IMR-90 (cell line): ENCODE measurements around the gene WNT7B. TPM values are rescaled to one million over a fixed set of nuclear protein-coding genes. Genes with fewer than 3 reads are reported as not detected.
A peak's percentile ranks its signal among the peaks of the same experiment; 100 is the strongest.

Source experiments
- ATAC-seq: fragments of 200-7000 bp; cut with Tn5 transposase; 2 replicates; pipeline ENCODE4 v1.9.1; 2020; ENCODE audit warnings: low read depth, mild to moderate bottlenecking, moderate library complexity
- BruUV-seq: library from RNA; stranded (reverse); fragments of 400-500 nt; replicated peaks from 2 replicates; lab custom pipeline; 2021; lab: Mats Ljungman, UMichigan
- CTCF ChIA-PET: fragments of 300-600 bp; formaldehyde crosslinking; extraction: SDS; loops from one replicate; lab custom pipeline; 2021; ENCODE audit warnings: antibody characterized with exemption; lab: Yijun Ruan, JAX
- POLR2A ChIA-PET: fragments of 300-600 bp; sonication (Branson Sonifier 250); formaldehyde crosslinking; loops from one replicate; lab custom pipeline; 2022; ENCODE audit warnings: antibody characterized with exemption; ENCODE audit not compliant: unreplicated experiment; lab: Charles Lee
- DNase-seq: peaks from one replicate; pipeline ENCODE4 v3.0.0; 2013
- H2AFZ ChIP-seq: replicated peaks from 2 replicates; pipeline ENCODE3; 2013; ENCODE audit warnings: low read length, mild to moderate bottlenecking; ENCODE audit not compliant: poor library complexity
- H2AK5ac ChIP-seq: 2 replicates; pipeline ENCODE4 v1.6.1; 2013; ENCODE audit warnings: low read depth, low read length, inconsistent platforms
- H2AK9ac ChIP-seq: replicated peaks from 2 replicates; pipeline ENCODE3; 2013; ENCODE audit warnings: mild to moderate bottlenecking, low read depth, low read length, moderate library complexity; ENCODE audit not compliant: poor library complexity
- H2BK120ac ChIP-seq: 2 replicates; pipeline ENCODE4 v1.6.1; 2013; ENCODE audit warnings: low read depth, low read length, inconsistent platforms
- H2BK15ac ChIP-seq: 3 replicates; pipeline ENCODE4 v1.6.1; 2013; ENCODE audit warnings: low read depth, low read length, inconsistent platforms
- H2BK20ac ChIP-seq: 2 replicates; pipeline ENCODE4 v1.6.1; 2013; ENCODE audit warnings: low read depth, mild to moderate bottlenecking, inconsistent platforms, low read length, moderate library complexity
- H2BK5ac ChIP-seq: 2 replicates; pipeline ENCODE4 v1.6.1; 2013; ENCODE audit warnings: mild to moderate bottlenecking, low read depth, low read length, inconsistent platforms; ENCODE audit not compliant: poor library complexity, severe bottlenecking
- H3K14ac ChIP-seq: replicated peaks from 2 replicates; pipeline ENCODE4 v1.6.1; 2013; ENCODE audit warnings: low read depth, low read length, inconsistent platforms
- H3K18ac ChIP-seq: 2 replicates; pipeline ENCODE4 v1.6.1; 2013; ENCODE audit warnings: low read depth, low read length, control low read depth
- H3K23ac ChIP-seq: 2 replicates; pipeline ENCODE4 v1.6.1; 2013; ENCODE audit warnings: low read depth, low read length, inconsistent platforms
- H3K27ac ChIP-seq: 2 replicates; pipeline ENCODE4 v1.5.1; 2013; ENCODE audit warnings: mild to moderate bottlenecking, control low read depth, low read length; ENCODE audit not compliant: insufficient read depth
- H3K27me3 ChIP-seq: 2 replicates; pipeline ENCODE4 v1.6.1; 2013; ENCODE audit warnings: low read length; ENCODE audit not compliant: control insufficient read depth, insufficient read depth
- H3K36me3 ChIP-seq: 2 replicates; pipeline ENCODE4 v1.6.1; 2013; ENCODE audit warnings: low read length, mixed read lengths; ENCODE audit not compliant: control insufficient read depth, insufficient read depth
- H3K4ac ChIP-seq: 2 replicates; pipeline ENCODE4 v1.6.1; 2013; ENCODE audit warnings: low read depth, low read length, inconsistent platforms
- H3K4me1 ChIP-seq: 2 replicates; pipeline ENCODE4 v1.6.1; 2013; ENCODE audit warnings: low read length, mixed read lengths; ENCODE audit not compliant: control insufficient read depth, insufficient read depth
- H3K4me2 ChIP-seq: 2 replicates; pipeline ENCODE4 v1.6.1; 2013; ENCODE audit warnings: low read depth, mild to moderate bottlenecking, control low read depth, low read length, moderate library complexity
- H3K4me3 ChIP-seq: 2 replicates; pipeline ENCODE4 v1.5.1; 2013; ENCODE audit warnings: low read depth, mild to moderate bottlenecking, control low read depth, low read length, moderate library complexity; ENCODE audit not compliant: insufficient read depth
- H3K56ac ChIP-seq: 2 replicates; pipeline ENCODE4 v1.6.1; 2013; ENCODE audit warnings: low read length, inconsistent platforms; ENCODE audit not compliant: insufficient read depth; ENCODE audit errors: extremely low read depth
- H3K79me1 ChIP-seq, 2 experiments: 2 replicates each; pipeline ENCODE4 v1.6.1; 2013; ENCODE audit warnings: low read length in 2 of 2, inconsistent platforms in 1 of 2, low read depth in 1 of 2
- H3K9ac ChIP-seq: 2 replicates; pipeline ENCODE4 v1.6.1; 2013; ENCODE audit warnings: low read depth, low read length, control low read depth
- H3K9me1 ChIP-seq: 2 replicates; pipeline ENCODE4 v1.6.1; 2013; ENCODE audit warnings: low read length, inconsistent platforms; ENCODE audit not compliant: insufficient read depth
- H3K9me3 ChIP-seq: 2 replicates; pipeline ENCODE4 v1.6.1; 2013; ENCODE audit warnings: low read length; ENCODE audit not compliant: control insufficient read depth, insufficient read depth
- H4K20me1 ChIP-seq: 2 replicates; pipeline ENCODE4 v1.6.1; 2013; ENCODE audit warnings: low read length, inconsistent platforms; ENCODE audit not compliant: insufficient read depth
- H4K5ac ChIP-seq: 2 replicates; pipeline ENCODE4 v1.6.1; 2013; ENCODE audit warnings: mild to moderate bottlenecking, low read depth, low read length, control low read depth
- H4K8ac ChIP-seq, 2 experiments: 2 replicates each; pipeline ENCODE4 v1.6.1; 2013; ENCODE audit warnings: low read depth in 2 of 2, low read length in 2 of 2, control low read depth in 1 of 2, inconsistent platforms in 1 of 2
- H4K91ac ChIP-seq: 2 replicates; pipeline ENCODE4 v1.6.1; 2013; ENCODE audit warnings: low read depth, low read length, inconsistent platforms; ENCODE audit not compliant: insufficient read depth
- BHLHE40 ChIP-seq: fragments of 150-350 bp; IDR thresholded peaks from 2 replicates; pipeline ENCODE4 v1.6.1; 2016; ENCODE audit warnings: mild to moderate bottlenecking, low read depth, low read length
- CEBPB ChIP-seq: IDR thresholded peaks from 2 replicates; pipeline ENCODE4 v1.6.1; 2012; ENCODE audit warnings: low read depth, low read length, improper control_type of control experiment
- CHD1 ChIP-seq: IDR thresholded peaks from 2 replicates; pipeline ENCODE4 v1.6.1; 2012; ENCODE audit warnings: low read depth, low read length, improper control_type of control experiment
- CTCF ChIP-seq: conservative IDR thresholded peaks from 2 replicates; pipeline ENCODE4 v1.5.1; 2012; ENCODE audit warnings: mild to moderate bottlenecking, low read depth, low read length, improper control_type of control experiment
- ELK1 ChIP-seq: fragments of 150-350 bp; IDR thresholded peaks from 2 replicates; pipeline ENCODE4 v1.6.1; 2016; ENCODE audit warnings: low read depth, mild to moderate bottlenecking, low read length, moderate library complexity, borderline replicate concordance
- FOS ChIP-seq: fragments of 150-350 bp; IDR thresholded peaks from 2 replicates; pipeline ENCODE4 v1.6.1; 2016; ENCODE audit warnings: low read depth, low read length
- MAFK ChIP-seq: IDR thresholded peaks from 2 replicates; pipeline ENCODE4 v1.6.1; 2012; ENCODE audit warnings: low read depth, low read length, improper control_type of control experiment
- MAZ ChIP-seq: IDR thresholded peaks from 2 replicates; pipeline ENCODE4 v1.6.1; 2012; ENCODE audit warnings: low read depth, mild to moderate bottlenecking, low read length, improper control_type of control experiment, moderate library complexity, borderline replicate concordance
- MXI1 ChIP-seq: IDR thresholded peaks from 2 replicates; pipeline ENCODE4 v1.6.1; 2012; ENCODE audit warnings: low read depth, mild to moderate bottlenecking, low read length, moderate library complexity, borderline replicate concordance
- NFE2L2 ChIP-seq: fragments of 150-350 bp; IDR thresholded peaks from 2 replicates; pipeline ENCODE4 v1.6.1; 2016; ENCODE audit warnings: low read depth, mild to moderate bottlenecking, low read length
- POLR2A ChIP-seq: IDR thresholded peaks from 2 replicates; pipeline ENCODE4 v1.6.1; 2012; ENCODE audit warnings: mild to moderate bottlenecking, low read depth, low read length
- RAD21 ChIP-seq: IDR thresholded peaks from 2 replicates; pipeline ENCODE4 v1.6.1; 2012; ENCODE audit warnings: low read length, improper control_type of control experiment
- RCOR1 ChIP-seq: IDR thresholded peaks from 2 replicates; pipeline ENCODE4 v1.6.1; 2012; ENCODE audit warnings: mild to moderate bottlenecking, low read length, improper control_type of control experiment; ENCODE audit not compliant: insufficient replicate concordance
- RFX5 ChIP-seq: IDR thresholded peaks from 2 replicates; pipeline ENCODE4 v1.8.0; 2012; ENCODE audit warnings: low read depth, mild to moderate bottlenecking, low read length, moderate library complexity
- SMC3 ChIP-seq: fragments of 150-350 bp; IDR thresholded peaks from 2 replicates; pipeline ENCODE4 v1.6.1; 2016; ENCODE audit warnings: low read depth, mild to moderate bottlenecking, antibody characterized with exemption, low read length, moderate library complexity
- USF2 ChIP-seq: fragments of 150-350 bp; IDR thresholded peaks from 2 replicates; pipeline ENCODE4 v1.6.1; 2017; ENCODE audit warnings: mild to moderate bottlenecking, antibody characterized with exemption, low read length, low read depth
- WGBS, 2 experiments: methylation state at CpG; one replicate each; pipeline versions ENCODE4 v1.1.5 to v1.1.7; 2013; ENCODE audit warnings: missing lambda C conversion rate in 2 of 2; ENCODE audit not compliant: insufficient read length in 1 of 2; ENCODE audit errors: extremely low coverage in 2 of 2; 5-methylcytosine and 5-hydroxymethylcytosine counted together
- dilution Hi-C: fragments of 300-500 bp; cut with HindIII; formaldehyde crosslinking; loops from one replicate; pipeline ENCODE4 v1.14.3; 2018; ENCODE audit warnings: low sequenced_read_pairs; ENCODE audit not compliant: unreplicated experiment
- in situ Hi-C: fragments of 300-500 bp; cut with MboI; formaldehyde crosslinking; loops from 3 replicates; pipeline ENCODE4 v1.14.3; 2019; ENCODE audit warnings: low sequenced_read_pairs, inconsistent platforms, mixed read lengths
- intact Hi-C: fragments of 100-400 bp; cut with micrococcal nuclease; formaldehyde crosslinking; loops from 2 replicates; pipeline ENCODE4 v1.10.0; 2022
- polyA plus RNA-seq, 3 experiments: library from polyadenylated mRNA; depleted of rRNA; stranded (reverse); fragments of >200 nt; gene quantifications; 2 replicates each; pipeline ENCODE4 v1.2.3, GENCODE V29; 2012; ENCODE audit warnings: low replicate concordance in 1 of 3
- total RNA-seq: library from RNA; depleted of rRNA; stranded (reverse); fragments of >200 nt; gene quantifications from 2 replicates; pipeline ENCODE4 v1.2.3, GENCODE V29; 2012

WNT7B gene
- total and polyA plus RNA-seq, 2 of the 4 experiments (the other 2 are of a cell fraction): under 0.01 to 0.15 TPM

GRCh38 chr22:45904236-45904635 is 72.7 kb downstream of the WNT7B start:
- Histone ChIP-seq H2AFZ (peak overlapping the region; percentile 21), H3K23ac (no peak overlapping the region), H2AK9ac (no peak overlapping the region), H3K18ac (no peak overlapping the region), H2BK20ac (peak overlapping the region; percentile 69; the same call in 1 of the 2 replicates), H3K4me1 (peaks cover 22% of the 10 kb centered on the region), H3K36me3 (no peaks in the 10 kb centered on the region), H3K4me3 (no peak overlapping the region), H2BK120ac (peak overlapping the region; percentile 56), H3K27me3 (peaks cover 12% of the 10 kb centered on the region; the same call in 1 of the 2 replicates), H2BK5ac (no peak overlapping the region), H4K5ac (no peak overlapping the region), H4K91ac (no peak overlapping the region), H4K8ac (no peak overlapping the region), H3K9me1 (peaks cover 10% of the 10 kb centered on the region; the same call in 1 of the 2 replicates), H3K9me3 (no peaks in the 10 kb centered on the region), H3K27ac (no peak overlapping the region), H3K4me2 (no peak overlapping the region), H2AK5ac (peak overlapping the region; percentile 71), H3K79me1 (no peaks in the 10 kb centered on the region), H3K56ac (no peak overlapping the region), H3K14ac (no peak overlapping the region), H3K4ac (peak overlapping the region; percentile 83; the same call in 1 of the 2 replicates), H4K20me1 (peaks cover 13% of the 10 kb centered on the region), H3K9ac (no peak overlapping the region), H2BK15ac (peak overlapping the region; percentile 47; the same call in 2 of the 3 replicates)
- no TSS peak for BruUV-seq
- WGBS, 2 experiments: 80% methylated on average over 1 of the region's 7 CpGs; no CpG with 5 or more reads in 1 of the 2 experiments
- in situ Hi-C loops (no loop called here), dilution Hi-C loops (no loop called here), intact Hi-C loops (no loop called here)
- DNase-seq: no peak
- no peak for ATAC-seq
- POLR2A ChIA-PET: no interaction called here
- TF ChIP-seq NFE2L2 (no peak), MXI1 (no peak), RFX5 (no peak), ELK1 (no peak), FOS (no peak), RCOR1 (no peak), BHLHE40 (no peak), POLR2A (no peak), RAD21 (no peak), USF2 (no peak), MAFK (no peak), CEBPB (no peak), CHD1 (no peak), CTCF (no peak), MAZ (no peak), SMC3 (no peak)
- CTCF ChIA-PET: no interaction called here
